PFSK-1 (cell line): ENCODE results near the gene PRPF6.

Experiments used
- FOXP2 ChIP-seq: optimal IDR thresholded peaks from 2 replicates; pipeline ENCODE3; 2011; ENCODE audit warnings: borderline replicate concordance, control low read depth, inconsistent platforms; ENCODE audit not compliant: insufficient read depth; ENCODE audit errors: extremely low read length, extremely low read depth
- POLR2AphosphoS5 ChIP-seq: IDR thresholded peaks from 2 replicates; pipeline ENCODE4 v1.6.1; 2012; ENCODE audit warnings: low read depth, mild to moderate bottlenecking, control low read depth, low read length, moderate library complexity
- SIN3A ChIP-seq: IDR thresholded peaks from 2 replicates; pipeline ENCODE4 v1.6.1; 2012; ENCODE audit warnings: mild to moderate bottlenecking, low read length, moderate library complexity, borderline replicate concordance; ENCODE audit not compliant: insufficient read depth
- TAF1 ChIP-seq: IDR thresholded peaks from 2 replicates; pipeline ENCODE4 v1.6.1; 2012; ENCODE audit warnings: low read length, control low read depth, borderline replicate concordance; ENCODE audit not compliant: insufficient read depth
- TF ChIP-seq, protein P1 (sequence below), 2 experiments: IDR thresholded peaks; 2 replicates each; pipeline versions ENCODE4 v1.6.1 to v1.8.0; 2011 to 2012; ENCODE audit warnings: low read depth in 2 of 2, low read length in 2 of 2, control low read depth in 1 of 2, inconsistent platforms in 1 of 2, mild to moderate bottlenecking in 1 of 2, moderate library complexity in 1 of 2; ENCODE audit not compliant: insufficient read depth in 1 of 2

Gene PRPF6

GRCh38 chr20:64025101-64025825, 44.3 kb downstream of the PRPF6 start:
- TF ChIP-seq FOXP2: no peak
- TF ChIP-seq SIN3A: no peak
- TF ChIP-seq, protein P1, sequence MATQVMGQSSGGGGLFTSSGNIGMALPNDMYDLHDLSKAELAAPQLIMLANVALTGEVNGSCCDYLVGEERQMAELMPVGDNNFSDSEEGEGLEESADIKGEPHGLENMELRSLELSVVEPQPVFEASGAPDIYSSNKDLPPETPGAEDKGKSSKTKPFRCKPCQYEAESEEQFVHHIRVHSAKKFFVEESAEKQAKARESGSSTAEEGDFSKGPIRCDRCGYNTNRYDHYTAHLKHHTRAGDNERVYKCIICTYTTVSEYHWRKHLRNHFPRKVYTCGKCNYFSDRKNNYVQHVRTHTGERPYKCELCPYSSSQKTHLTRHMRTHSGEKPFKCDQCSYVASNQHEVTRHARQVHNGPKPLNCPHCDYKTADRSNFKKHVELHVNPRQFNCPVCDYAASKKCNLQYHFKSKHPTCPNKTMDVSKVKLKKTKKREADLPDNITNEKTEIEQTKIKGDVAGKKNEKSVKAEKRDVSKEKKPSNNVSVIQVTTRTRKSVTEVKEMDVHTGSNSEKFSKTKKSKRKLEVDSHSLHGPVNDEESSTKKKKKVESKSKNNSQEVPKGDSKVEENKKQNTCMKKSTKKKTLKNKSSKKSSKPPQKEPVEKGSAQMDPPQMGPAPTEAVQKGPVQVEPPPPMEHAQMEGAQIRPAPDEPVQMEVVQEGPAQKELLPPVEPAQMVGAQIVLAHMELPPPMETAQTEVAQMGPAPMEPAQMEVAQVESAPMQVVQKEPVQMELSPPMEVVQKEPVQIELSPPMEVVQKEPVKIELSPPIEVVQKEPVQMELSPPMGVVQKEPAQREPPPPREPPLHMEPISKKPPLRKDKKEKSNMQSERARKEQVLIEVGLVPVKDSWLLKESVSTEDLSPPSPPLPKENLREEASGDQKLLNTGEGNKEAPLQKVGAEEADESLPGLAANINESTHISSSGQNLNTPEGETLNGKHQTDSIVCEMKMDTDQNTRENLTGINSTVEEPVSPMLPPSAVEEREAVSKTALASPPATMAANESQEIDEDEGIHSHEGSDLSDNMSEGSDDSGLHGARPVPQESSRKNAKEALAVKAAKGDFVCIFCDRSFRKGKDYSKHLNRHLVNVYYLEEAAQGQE (IDR thresholded peaks at IDR 0.05; ENCODE audit: insufficient read depth in 1 of 2, low read depth in 2 of 2, low read length in 2 of 2): no peak
- no peak for TF ChIP-seq POLR2AphosphoS5
- TF ChIP-seq TAF1: no peak

- TF ChIP-seq TAF1 (no peak), POLR2AphosphoS5 (no peak), FOXP2 (no peak), SIN3A (no peak)
- TF ChIP-seq, protein P1 (IDR thresholded peaks at IDR 0.05; ENCODE audit: insufficient read depth in 1 of 2, low read depth in 2 of 2, low read length in 2 of 2): no peak
Observed at GRCh38 chr20:64025826-64026412, 45.0 kb downstream of the PRPF6 start.

GRCh38 chr20:64027981-64028685, 47.2 kb downstream of the PRPF6 start:
- TF ChIP-seq FOXP2 (no peak), SIN3A (no peak), POLR2AphosphoS5 (no peak), TAF1 (no peak)
- TF ChIP-seq, protein P1 (IDR thresholded peaks at IDR 0.05; ENCODE audit: insufficient read depth in 1 of 2, low read depth in 2 of 2, low read length in 2 of 2): no peak

GRCh38 chr20:64029293-64030117, 48.6 kb downstream of the PRPF6 start:
- no peak for TF ChIP-seq SIN3A
- TF ChIP-seq, protein P1 (IDR thresholded peaks at IDR 0.05; ENCODE audit: insufficient read depth in 1 of 2, low read depth in 2 of 2, low read length in 2 of 2): no peak
- no peak for TF ChIP-seq TAF1
- no peak for TF ChIP-seq FOXP2
- no peak for TF ChIP-seq POLR2AphosphoS5
